GM12878 (cell line): ENCODE measurements around the gene C1orf74. TPM values are rescaled to one million over a fixed set of nuclear protein-coding genes. Genes with fewer than 3 reads are reported as not detected.

Source experiments
- ATAC-seq: fragments of 200-7000 bp; cut with Tn5 transposase; 3 replicates; pipeline ENCODE4 v1.9.1; 2020; ENCODE audit warnings: mild to moderate bottlenecking, moderate library complexity
- BruUV-seq: library from RNA; stranded (reverse); fragments of 400-500 nt; replicated peaks from 2 replicates; lab custom pipeline; 2021; lab: Mats Ljungman, UMichigan
- CTCF ChIA-PET: fragments of 300-600 bp; sonication (Branson Sonifier 250); formaldehyde crosslinking; extraction: SDS; loops from one replicate; lab custom pipeline; 2021; ENCODE audit warnings: inconsistent platforms; lab: Yijun Ruan, JAX
- POLR2A ChIA-PET: fragments of 350-600 bp; formaldehyde crosslinking; extraction: SDS; loops from one replicate; lab custom pipeline; 2021; ENCODE audit warnings: inconsistent platforms; lab: Charles Lee
- RAD21 ChIA-PET: fragments of 300-600 bp; sonication (Branson Sonifier 250); formaldehyde crosslinking; loops from one replicate; lab custom pipeline; 2023; ENCODE audit warnings: antibody characterized with exemption; ENCODE audit not compliant: unreplicated experiment; lab: Charles Lee
- SMC1A ChIA-PET: fragments of 300-600 bp; sonication (Branson Sonifier 250); formaldehyde crosslinking; loops from one replicate; lab custom pipeline; 2023; ENCODE audit not compliant: unreplicated experiment, uncharacterized antibody; lab: Charles Lee
- DNase-seq: peaks from one replicate; pipeline ENCODE4 v3.0.0-alpha.2; 2011; ENCODE audit warnings: low read depth, low spot score
- FAIRE-seq: peaks from 3 replicates; lab custom pipeline; 2011; peaks lifted over from hg19 to GRCh38; lab: Jason Lieb, UNC
- H2AFZ ChIP-seq: 2 replicates; pipeline ENCODE4 v1.6.0; 2011; ENCODE audit warnings: low read depth, low read length, control low read depth; ENCODE audit not compliant: control insufficient read depth
- H3K27ac ChIP-seq: 2 replicates; pipeline ENCODE4 v1.5.1; 2011; ENCODE audit warnings: control low read depth; ENCODE audit not compliant: control insufficient read depth, insufficient read depth
- H3K27me3 ChIP-seq, 2 experiments: replicated peaks in 1 of 2; 2 replicates each; pipeline versions ENCODE4 v1.6.0 to v1.6.1; 2011; ENCODE audit warnings: low read length in 1 of 2; ENCODE audit not compliant: control insufficient read depth in 2 of 2, insufficient read depth in 2 of 2
- H3K36me3 ChIP-seq, 2 experiments: 2 replicates each; pipeline ENCODE4 v1.5.1; 2011; ENCODE audit warnings: low read length in 1 of 2; ENCODE audit not compliant: control insufficient read depth in 2 of 2, insufficient read depth in 2 of 2
- H3K4me1 ChIP-seq: 2 replicates; pipeline ENCODE4 v1.6.1; 2011; ENCODE audit warnings: mild to moderate bottlenecking, low read length, moderate library complexity, mixed read lengths; ENCODE audit not compliant: control insufficient read depth, insufficient read depth
- H3K4me2 ChIP-seq: 2 replicates; pipeline ENCODE4 v1.6.0; 2011; ENCODE audit warnings: control low read depth; ENCODE audit not compliant: control insufficient read depth, insufficient read depth
- H3K4me3 ChIP-seq: fragments of 200-600 bp; sonication (generic); 2 replicates; pipeline ENCODE4 v1.5.1; 2016
- H3K79me2 ChIP-seq: 2 replicates; pipeline ENCODE4 v1.6.0; 2011; ENCODE audit warnings: low read length; ENCODE audit not compliant: control insufficient read depth, insufficient read depth
- H3K9ac ChIP-seq: 2 replicates; pipeline ENCODE4 v1.8.0; 2011; ENCODE audit warnings: low read length, control low read depth, mixed read lengths; ENCODE audit not compliant: control insufficient read depth, insufficient read depth
- H3K9me3 ChIP-seq: replicated peaks from 3 replicates; pipeline ENCODE4 v1.5.1; 2011; ENCODE audit warnings: mild to moderate bottlenecking, low read length; ENCODE audit not compliant: control insufficient read depth, insufficient read depth
- H4K20me1 ChIP-seq: 2 replicates; pipeline ENCODE4 v1.6.0; 2011; ENCODE audit not compliant: control insufficient read depth, insufficient read depth
- E4F1 ChIP-seq: fragments of 450-650 bp; IDR thresholded peaks from 2 replicates; pipeline ENCODE4 v1.6.1; 2018; ENCODE audit warnings: borderline replicate concordance, mild to moderate bottlenecking; ENCODE audit not compliant: partially characterized antibody
- HCFC1 ChIP-seq: fragments of 150-350 bp; IDR thresholded peaks from 2 replicates; pipeline ENCODE4 v1.6.1; 2014; ENCODE audit warnings: low read length
- HSF1 ChIP-seq: fragments of 150-350 bp; IDR thresholded peaks from 2 replicates; pipeline ENCODE4 v1.6.1; 2014; ENCODE audit warnings: mild to moderate bottlenecking, low read depth, low read length
- POLR2AphosphoS5 ChIP-seq: IDR thresholded peaks from 2 replicates; pipeline ENCODE4 v1.6.1; 2011; ENCODE audit warnings: mild to moderate bottlenecking, low read length, inconsistent platforms
- SMARCA5 ChIP-seq: fragments of 450-650 bp; IDR thresholded peaks from 2 replicates; pipeline ENCODE4 v1.6.1; 2017; ENCODE audit warnings: mild to moderate bottlenecking
- STAT1 ChIP-seq: fragments of 450-650 bp; conservative IDR thresholded peaks from 2 replicates; pipeline ENCODE4 v1.6.1; 2014; ENCODE audit warnings: antibody characterized with exemption, mild to moderate bottlenecking
- TAF1 ChIP-seq: IDR thresholded peaks from 2 replicates; pipeline ENCODE4 v1.6.1; 2011; ENCODE audit warnings: mild to moderate bottlenecking, low read depth, low read length, borderline replicate concordance
- ZBED1 ChIP-seq: IDR thresholded peaks from 2 replicates; pipeline ENCODE4 v1.6.1; 2016; ENCODE audit warnings: borderline replicate concordance
- ZBTB11 ChIP-seq: fragments of 450-650 bp; formaldehyde crosslinking; IDR thresholded peaks from 2 replicates; pipeline ENCODE4 v1.5.0; 2022; ENCODE audit warnings: mild to moderate bottlenecking, missing genetic modification characterization
- ZNF207 ChIP-seq: fragments of 450-650 bp; IDR thresholded peaks from 2 replicates; pipeline ENCODE4 v1.6.1; 2014; ENCODE audit warnings: antibody characterized with exemption, mild to moderate bottlenecking, borderline replicate concordance
- WGBS: methylation state at CpG from one replicate; pipeline ENCODE4 v1.1.6; 2016; ENCODE audit warnings: low lambda C conversion rate; ENCODE audit not compliant: insufficient replicate concordance, insufficient coverage; ENCODE audit errors: missing lambda C conversion rate; 5-methylcytosine and 5-hydroxymethylcytosine counted together
- in situ Hi-C: fragments of 300-500 bp; cut with MboI; formaldehyde crosslinking; loops from 9 replicates; pipeline ENCODE4 v1.14.3; 2018; ENCODE audit warnings: mixed read lengths
- intact Hi-C: fragments of 100-400 bp; cut with micrococcal nuclease; formaldehyde crosslinking; loops from one replicate; pipeline ENCODE4 v1.14.2; 2022; ENCODE audit not compliant: unreplicated experiment
- polyA plus RNA-seq, 11 experiments: library from polyadenylated mRNA; depleted of rRNA in 4 of 11; unstranded in 6 of 11; stranded (reverse) in 5 of 11; fragments of >200 nt; fragmentation: Nextera tagmentation in 4 of 11; fragmentation: Illumina TruSeq in 1 of 11; extraction: Ambion mirVana in 4 of 11; extraction: Trizol in 1 of 11; gene quantifications; 1 replicate in 1 of 11; 2 replicates in 10 of 11; pipeline versions ENCODE4 v1.2.1 to v1.2.3, GENCODE V29; 2011 to 2016; ENCODE audit warnings: inconsistent platforms in 2 of 11, missing spikeins in 2 of 11, low read depth in 1 of 11
- total RNA-seq, 4 experiments: library from RNA; depleted of rRNA in 3 of 4; stranded (reverse); fragments of >200 nt in 3 of 4; fragmentation: Illumina TruSeq in 1 of 4; extraction: Trizol in 1 of 4; gene quantifications; 2 replicates each; pipeline versions ENCODE4 v1.2.1 to v1.2.3, GENCODE V29; 2013 to 2021

The C1orf74 gene
- total and polyA plus RNA-seq, 10 of the 15 experiments (the other 5 are each of a cell fraction or from before 2014, with no cell fraction given), result 3.1 to 5.5 (median 3.6) TPM

- TF ChIP-seq HSF1 (no peak), ZNF207 (no peak), SMARCA5 (no peak)
These were observed 29.5 kb upstream of the C1orf74 start (continued) for GRCh38 chr1:209813902-209814301.

GRCh38 chr1:209810783-209811182 lies 26.4 kb upstream of the C1orf74 start:
- H3K79me2 ChIP-seq, result no peaks in the 10 kb centered on the region
- SMC1A ChIA-PET, result interaction anchor here (1.8 to 7.0 kb wide), 2 partner anchors 13 to 24 kb away, joined by 4 to 49 read pairs; no protein-coding TSS in a partner anchor
- H3K36me3 ChIP-seq, result no peaks in the 10 kb centered on the region
- 55% methylated on average over 5 of the region's 5 CpGs for WGBS
- H3K4me1 ChIP-seq, result no peaks in the 10 kb centered on the region
- ATAC-seq (no peak), DNase-seq (no peak), FAIRE-seq (no peak)
- H4K20me1 ChIP-seq, result no peaks in the 10 kb centered on the region
- RAD21 ChIA-PET, result interaction anchor here (1.2 kb wide), 1 partner anchor 12 kb away, joined by 4 read pairs; no protein-coding TSS in a partner anchor
- no peak for TF ChIP-seq ZBED1
- TF ChIP-seq ZBTB11 (CRISPR knock-in tag), result no peak
- no peak for TF ChIP-seq POLR2AphosphoS5
- TF ChIP-seq TAF1, result no peak
- TF ChIP-seq HCFC1, result no peak
- no peak for TF ChIP-seq STAT1
- no peak for TF ChIP-seq E4F1
- BruUV-seq, result no TSS peak
- CTCF ChIA-PET, result interaction anchor here (0.6 to 7.7 kb wide), 7 partner anchors 12 to 231 kb away, joined by 3 to 78 read pairs (median 3); partner anchors contain the start of gene UTP25
- no peak overlapping the region for H3K27ac ChIP-seq
- POLR2A ChIA-PET, result no interaction called here
- H3K9me3 ChIP-seq, result no peaks in the 10 kb centered on the region
- intact Hi-C loops, result no loop called here
- H2AFZ ChIP-seq, result no peak overlapping the region
- no peak overlapping the region for H3K4me3 ChIP-seq
- H3K27me3 ChIP-seq, result no peaks in the 10 kb centered on the region
- no peak overlapping the region for H3K4me2 ChIP-seq
- no peak overlapping the region for H3K9ac ChIP-seq
- in situ Hi-C loops, result no loop called here
